GM18519 (cell line): ENCODE measurements around the gene ST6GALNAC3.
"Not testable (repeated sequence)": the region's sequence is repeated elsewhere in the genome, so short reads cannot be mapped to it uniquely, and the experiment has no call there.

Experiments
- ATAC-seq: cut with Tn5 transposase; IDR thresholded peaks from one replicate; pipeline ENCODE4 v1.9.1; 2021; ENCODE audit warnings: mild to moderate bottlenecking, moderate library complexity; ENCODE audit not compliant: unreplicated experiment, low FRiP score

The ST6GALNAC3 gene

GRCh38 chr1:76303340-76303717 is 228.8 kb downstream of the ST6GALNAC3 start:
- ATAC-seq, result no peak

- no peak for ATAC-seq
These were observed 238.8 kb downstream of the ST6GALNAC3 start for GRCh38 chr1:76313304-76313703.

GRCh38 chr1:76314730-76315129 is 240.2 kb downstream of the ST6GALNAC3 start:
- ATAC-seq, result no peak

DNA sequence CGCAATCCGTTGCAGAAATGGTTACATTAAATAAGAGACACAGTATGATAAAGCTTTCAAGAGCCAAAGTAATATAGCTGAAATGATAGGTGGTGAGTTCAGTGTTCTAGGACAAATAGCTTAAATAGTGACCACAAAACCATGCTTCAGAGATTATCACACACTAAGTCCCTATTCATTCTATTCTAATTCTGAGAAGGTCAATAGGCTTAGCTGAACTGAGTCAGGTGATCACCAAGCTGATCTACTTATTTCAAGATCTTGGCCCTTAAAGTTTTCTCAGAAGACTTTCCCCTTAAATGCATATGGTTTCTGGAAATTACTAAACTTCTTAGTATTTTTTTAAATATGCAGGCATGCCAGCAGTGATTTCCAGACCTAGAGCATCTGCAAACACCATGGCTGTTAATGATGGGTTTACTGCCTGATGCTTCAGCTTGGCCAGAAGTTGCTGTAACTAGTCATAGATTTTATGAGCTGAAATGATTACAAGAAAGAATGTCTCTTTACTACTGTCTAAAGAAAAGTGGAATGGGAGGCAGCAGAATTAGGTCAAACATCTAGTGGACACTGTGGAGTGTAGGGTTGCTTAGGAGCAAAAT is 242.9 kb downstream of the ST6GALNAC3 start:
- ATAC-seq, result no peak

DNA sequence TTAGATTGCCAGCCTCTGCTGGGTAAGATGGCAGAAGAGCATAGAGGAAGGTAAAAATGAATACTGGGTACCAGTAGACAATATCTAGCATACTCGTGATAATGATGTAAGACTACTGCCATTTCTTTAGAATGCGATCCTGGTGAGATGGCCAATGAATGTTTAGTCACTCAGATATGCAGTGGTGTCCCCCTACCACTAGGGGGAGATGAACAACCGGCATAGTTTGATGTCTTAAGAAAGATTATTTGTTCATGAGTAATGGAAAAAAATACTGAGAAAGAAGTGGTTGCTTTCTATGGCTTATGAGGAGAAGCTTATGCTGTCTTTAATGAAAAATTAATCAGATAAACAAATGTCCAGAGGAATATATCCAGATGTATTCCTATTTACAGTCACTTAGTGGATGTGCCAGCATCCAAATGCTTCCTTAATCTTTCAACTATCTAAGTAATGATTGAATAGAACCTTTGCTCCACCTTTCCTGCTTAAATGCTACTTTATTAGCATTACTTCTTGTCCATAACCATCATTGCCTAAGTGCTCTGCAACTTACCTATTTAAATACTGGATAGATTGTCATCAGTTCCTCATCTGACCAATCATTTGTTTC is 256.6 kb downstream of the ST6GALNAC3 start:
- peak; percentile 89 for ATAC-seq

DNA sequence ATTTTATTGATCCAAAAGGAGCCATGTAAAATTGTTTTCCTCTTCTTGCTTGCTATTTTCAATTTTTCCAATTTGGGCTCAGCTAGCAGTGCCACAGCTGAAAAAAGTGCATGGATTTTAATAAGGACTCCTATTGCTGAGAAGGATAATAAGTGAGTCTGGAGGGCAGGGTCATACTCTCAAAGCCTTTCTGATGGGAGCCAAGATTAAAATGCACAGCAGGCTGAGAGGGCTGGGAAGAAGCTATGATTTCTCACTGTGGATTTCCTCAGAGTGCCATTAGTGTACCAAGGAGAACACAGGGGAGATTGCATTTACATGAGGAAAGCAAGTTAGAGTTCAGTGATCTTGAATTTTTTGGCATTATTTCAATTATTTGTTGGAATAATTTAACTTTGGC is 261.3 kb downstream of the ST6GALNAC3 start:
- no peak for ATAC-seq

- ATAC-seq, result no peak
These were observed 262.4 kb downstream of the ST6GALNAC3 start for GRCh38 chr1:76336931-76337371.

DNA sequence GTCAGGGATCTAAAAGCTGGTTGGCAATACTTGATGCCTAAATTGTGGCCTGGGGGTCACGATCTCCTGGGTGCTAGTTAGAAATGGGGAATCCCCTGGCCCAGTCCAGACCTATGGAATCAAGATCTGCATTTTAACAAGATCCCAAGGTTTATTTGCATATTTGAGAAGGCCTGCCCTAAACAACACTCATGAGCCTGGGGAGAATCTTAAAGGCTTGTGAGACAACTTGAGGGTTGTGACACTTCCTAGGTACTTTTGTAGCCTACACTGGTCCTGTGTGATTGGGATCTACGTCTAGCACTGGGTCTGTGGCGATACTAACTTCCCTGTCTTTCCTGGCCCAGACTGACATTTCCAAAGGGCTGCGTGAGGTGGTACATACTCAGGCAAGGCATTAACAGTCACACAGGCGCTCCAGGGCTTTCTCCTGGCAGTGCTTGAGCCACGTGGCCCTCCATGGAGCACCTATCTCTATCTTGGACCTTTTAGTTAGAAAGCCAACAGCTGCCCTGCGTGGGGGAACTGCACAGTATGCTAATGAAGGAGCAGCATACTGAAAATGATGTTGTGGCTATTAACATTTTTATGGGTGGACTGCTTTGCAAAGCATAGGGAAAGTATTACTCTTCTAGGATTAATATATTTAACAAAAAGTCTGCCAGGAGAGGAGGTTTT is 263.1 kb downstream of the ST6GALNAC3 start:
- ATAC-seq, result no peak

GRCh38 chr1:76340056-76340455 is 265.5 kb downstream of the ST6GALNAC3 start:
- ATAC-seq, result no peak

GRCh38 chr1:76341816-76342215 is 267.3 kb downstream of the ST6GALNAC3 start:
- ATAC-seq, result not testable (repeated sequence)

- ATAC-seq, result no peak
These were observed 268.8 kb downstream of the ST6GALNAC3 start for GRCh38 chr1:76343356-76343755.

- ATAC-seq, result no peak
These were observed 277.1 kb downstream of the ST6GALNAC3 start for GRCh38 chr1:76351655-76352054.

DNA sequence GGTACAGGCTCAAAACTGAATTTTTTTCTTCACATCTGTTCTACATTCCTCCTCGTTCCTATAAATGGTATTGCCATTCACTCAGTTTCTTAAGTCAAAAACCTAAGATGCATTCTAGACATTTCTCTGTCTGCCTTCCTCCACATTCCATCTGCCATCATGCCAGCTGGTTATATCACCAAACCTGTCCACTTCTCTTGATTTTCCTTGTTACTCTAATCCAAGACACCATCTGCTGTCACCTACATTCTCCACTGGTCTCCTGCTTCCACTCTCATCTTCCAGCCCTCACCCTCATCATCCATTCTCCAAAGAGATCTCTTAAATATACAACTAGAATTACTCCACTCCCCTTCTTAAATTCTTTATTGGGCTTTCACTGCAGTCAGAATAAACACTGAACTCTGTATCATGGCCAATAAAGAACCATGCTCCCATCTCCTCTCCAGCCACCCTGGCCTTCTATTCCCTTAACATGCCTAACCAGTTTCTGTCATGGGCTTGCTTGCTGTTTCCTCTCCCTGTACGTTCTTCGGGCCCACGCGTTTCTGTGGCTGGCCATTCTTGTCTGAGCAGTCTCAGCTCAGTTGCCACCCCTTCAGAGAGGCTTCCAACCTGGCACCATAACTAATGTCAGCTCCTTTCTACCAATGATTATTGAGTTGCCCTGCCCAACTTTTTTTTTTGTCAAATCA is 278.3 kb downstream of the ST6GALNAC3 start:
- ATAC-seq, result no peak

DNA sequence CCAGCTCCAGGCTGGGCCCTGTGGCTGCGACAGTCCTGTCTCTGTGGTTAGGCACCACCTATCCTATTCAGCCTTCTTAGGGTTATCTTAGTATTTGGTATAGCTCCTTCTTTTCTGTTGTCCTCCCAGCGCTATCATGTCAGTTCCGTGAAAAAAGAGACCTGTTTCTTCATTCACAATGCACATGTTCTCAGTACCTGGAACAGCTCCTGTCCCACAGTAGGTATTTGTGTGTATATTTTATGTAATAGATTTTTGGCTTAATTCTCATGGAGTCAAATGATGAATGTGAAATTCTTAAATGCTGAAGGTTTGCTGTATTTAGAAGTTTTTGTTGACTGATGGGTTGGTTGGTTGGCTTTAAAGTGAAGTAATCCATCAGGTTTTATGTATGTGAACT is 279.7 kb downstream of the ST6GALNAC3 start:
- no peak for ATAC-seq

GRCh38 chr1:76366726-76367125 is 292.2 kb downstream of the ST6GALNAC3 start:
- ATAC-seq, result no peak

DNA sequence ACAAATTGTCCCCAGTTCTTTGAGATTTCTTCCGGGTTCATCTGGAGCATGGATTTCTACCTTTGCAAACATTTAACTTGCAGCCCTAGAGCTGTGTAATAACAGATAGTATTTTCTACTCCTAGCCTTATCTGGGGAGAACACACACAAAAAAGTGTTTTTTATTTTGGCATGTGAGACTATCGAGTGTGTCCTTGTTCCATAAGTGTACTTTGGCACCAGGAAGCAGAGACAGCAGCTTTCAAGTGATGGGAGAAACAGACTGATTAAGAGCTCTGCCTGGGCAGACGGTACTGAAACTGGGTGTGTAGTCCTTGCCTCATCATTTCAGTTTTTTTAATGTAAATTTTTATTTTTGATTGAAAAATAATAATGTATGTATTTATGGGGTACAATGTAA is 297.4 kb downstream of the ST6GALNAC3 start:
- no peak for ATAC-seq

DNA sequence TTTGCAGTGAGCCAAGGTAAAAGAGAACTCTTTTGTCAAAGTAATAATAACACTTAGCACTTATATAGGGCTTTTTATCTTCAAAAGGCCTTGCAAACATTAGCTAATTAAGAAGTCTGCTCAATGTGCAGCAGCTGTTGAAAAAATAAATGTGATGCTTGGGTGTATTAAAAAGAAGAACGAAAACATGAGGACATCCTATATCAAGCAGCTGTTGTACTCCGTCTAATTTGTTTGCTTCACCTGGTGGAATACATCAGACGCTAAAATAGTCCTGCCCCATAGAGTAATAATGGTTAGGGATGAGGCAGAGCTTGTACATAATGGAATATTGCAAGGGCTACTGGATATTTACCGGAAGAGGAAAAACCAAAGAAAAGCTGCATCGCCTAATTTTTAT is 299.5 kb downstream of the ST6GALNAC3 start:
- no peak for ATAC-seq

DNA sequence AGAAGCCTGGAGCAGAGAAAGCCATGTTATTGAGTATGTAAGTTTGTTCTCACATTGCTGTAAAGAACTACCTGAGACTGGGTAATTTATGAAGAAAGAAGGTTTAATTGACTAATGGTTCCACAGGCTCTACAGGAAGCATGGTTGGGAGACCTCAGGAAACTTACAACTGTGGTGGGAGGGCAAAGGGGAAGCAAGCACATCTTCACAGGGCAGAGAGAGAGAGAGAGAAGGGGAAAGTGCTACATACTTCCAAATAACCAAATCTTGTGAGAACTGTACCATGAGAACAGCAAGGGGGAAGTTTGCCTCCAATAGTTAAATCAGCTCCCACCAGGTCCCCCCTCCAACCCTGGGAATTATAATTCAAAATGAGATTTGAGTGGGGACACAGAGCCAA is 302.7 kb downstream of the ST6GALNAC3 start:
- ATAC-seq, result no peak

DNA sequence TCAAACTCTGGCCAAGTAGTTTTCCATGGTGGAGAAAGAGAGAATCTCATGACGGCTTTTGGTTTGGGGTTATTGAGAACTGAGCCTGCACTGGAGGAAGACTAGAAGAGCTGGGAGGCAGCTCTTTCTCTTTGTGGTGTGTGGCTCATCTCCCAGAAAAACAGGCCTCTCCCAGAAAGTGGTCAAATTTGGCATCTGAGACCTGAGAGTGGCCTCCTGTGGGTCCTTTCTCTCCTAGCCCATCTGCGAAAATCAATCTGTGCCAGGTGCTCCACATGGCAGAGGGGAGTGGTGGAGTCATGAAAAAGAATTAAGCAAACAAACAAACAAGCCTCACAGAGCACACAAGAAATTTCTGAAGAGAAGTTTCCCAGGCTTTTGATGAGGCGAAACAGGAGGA is 305.0 kb downstream of the ST6GALNAC3 start:
- no peak for ATAC-seq

DNA sequence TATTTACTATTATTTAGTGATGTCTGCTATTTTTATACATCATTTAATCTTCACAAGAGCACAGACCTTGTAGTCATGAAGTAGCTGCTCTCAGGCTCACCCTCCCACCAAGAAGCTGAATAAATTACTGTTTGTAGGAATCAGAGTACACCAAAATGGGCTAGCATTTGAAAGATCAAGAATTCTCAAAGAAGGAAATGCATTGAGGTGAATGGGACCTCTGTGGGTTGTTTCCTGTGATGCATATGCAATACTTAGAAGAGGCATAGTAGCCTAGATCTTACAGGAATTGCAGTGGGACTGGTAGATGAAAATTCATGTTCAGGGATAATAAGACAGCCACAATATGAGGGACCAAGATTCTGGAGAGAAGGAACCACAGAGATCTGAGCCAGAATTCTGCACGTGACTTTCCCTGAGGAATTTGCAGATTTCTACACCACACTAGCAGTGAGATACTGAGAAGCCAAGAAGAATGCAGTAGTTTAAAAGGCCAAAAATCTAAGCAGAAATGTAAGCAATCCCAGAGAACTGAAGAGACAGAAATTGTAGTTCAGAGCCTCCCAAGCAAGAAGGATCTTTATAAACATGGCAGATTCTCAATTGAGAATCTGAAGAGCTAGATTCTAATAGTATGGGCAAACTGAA is 307.0 kb downstream of the ST6GALNAC3 start:
- no peak for ATAC-seq

GRCh38 chr1:76388261-76388660 is 313.7 kb downstream of the ST6GALNAC3 start:
- no peak for ATAC-seq
